Smooth muscle cell (in vitro differentiated cells): Measurements from ENCODE around the gene CAV2. TPM values are rescaled to one million over a fixed set of nuclear protein-coding genes. Genes with fewer than 3 reads are reported as not detected.
"Not testable (repeated sequence)": the region's sequence is repeated elsewhere in the genome, so short reads cannot be mapped to it uniquely, and the experiment has no call there.

Experiments used
- DNase-seq: peaks from one replicate; lab custom pipeline; 2025; ENCODE audit not compliant: unreplicated experiment; lab: John Stamatoyannopoulos, UW
- H2AFZ ChIP-seq: fragments of 200-600 bp; sonication (generic); 2 replicates; pipeline ENCODE4 v1.6.0; 2016; ENCODE audit warnings: antibody characterized with exemption, low read depth, mild to moderate bottlenecking
- H3F3A ChIP-seq: fragments of 200-600 bp; sonication (generic); 2 replicates; pipeline ENCODE4 v1.6.0; 2017; ENCODE audit warnings: antibody characterized with exemption, low read depth
- H3K27ac ChIP-seq: fragments of 200-600 bp; sonication (generic); 2 replicates; pipeline ENCODE4 v1.5.1; 2016; ENCODE audit warnings: low read depth, mild to moderate bottlenecking
- H3K27me3 ChIP-seq: fragments of 200-600 bp; sonication (generic); 2 replicates; pipeline ENCODE4 v1.6.1; 2016; ENCODE audit warnings: low read depth, mild to moderate bottlenecking
- H3K36me3 ChIP-seq: fragments of 200-600 bp; sonication (generic); 2 replicates; pipeline ENCODE4 v1.5.1; 2016; ENCODE audit warnings: low read depth
- H3K4me1 ChIP-seq: fragments of 200-600 bp; sonication (generic); 2 replicates; pipeline ENCODE4 v1.5.1; 2016; ENCODE audit warnings: low read depth
- H3K4me2 ChIP-seq: fragments of 200-600 bp; sonication (generic); 2 replicates; pipeline ENCODE4 v1.6.0; 2016; ENCODE audit warnings: mild to moderate bottlenecking
- H3K4me3 ChIP-seq: fragments of 200-600 bp; sonication (generic); 2 replicates; pipeline ENCODE4 v1.5.1; 2016; ENCODE audit warnings: mild to moderate bottlenecking
- H3K79me2 ChIP-seq: fragments of 200-600 bp; sonication (generic); 2 replicates; pipeline ENCODE4 v1.6.0; 2016; ENCODE audit warnings: low read depth, mild to moderate bottlenecking
- H3K9ac ChIP-seq: fragments of 200-600 bp; sonication (generic); 2 replicates; pipeline ENCODE4 v1.6.0; 2016; ENCODE audit warnings: low read depth
- H3K9me3 ChIP-seq: fragments of 200-600 bp; sonication (generic); replicated peaks from 2 replicates; pipeline ENCODE4 v1.5.1; 2016; ENCODE audit warnings: low read depth
- H4K20me1 ChIP-seq: fragments of 200-600 bp; sonication (generic); 2 replicates; pipeline ENCODE4 v1.6.0; 2016; ENCODE audit warnings: low read depth
- CTCF ChIP-seq: fragments of 200-600 bp; sonication (generic); IDR thresholded peaks from 2 replicates; pipeline ENCODE4 v1.5.1; 2017; ENCODE audit warnings: borderline replicate concordance, mild to moderate bottlenecking, antibody characterized with exemption; ENCODE audit not compliant: insufficient read depth, poor library complexity, severe bottlenecking
- WGBS: methylation state at CpG from one replicate; pipeline ENCODE4 v1.1.7; 2016; ENCODE audit warnings: low lambda C conversion rate; 5-methylcytosine and 5-hydroxymethylcytosine counted together
- polyA plus RNA-seq: library from polyadenylated mRNA; unstranded; fragments of >200 nt; fragmentation: Nextera tagmentation; extraction: Ambion mirVana; gene quantifications from 2 replicates; pipeline ENCODE4 v1.2.1, GENCODE V29; 2016
- total RNA-seq: library from RNA; depleted of rRNA; stranded (reverse); fragments of >200 nt; gene quantifications from 2 replicates; pipeline ENCODE4 v1.2.3, GENCODE V29; 2014

Gene CAV2
- total and polyA plus RNA-seq, 2 experiments from 2014 or later = 38.8 to 68.0 TPM

DNA sequence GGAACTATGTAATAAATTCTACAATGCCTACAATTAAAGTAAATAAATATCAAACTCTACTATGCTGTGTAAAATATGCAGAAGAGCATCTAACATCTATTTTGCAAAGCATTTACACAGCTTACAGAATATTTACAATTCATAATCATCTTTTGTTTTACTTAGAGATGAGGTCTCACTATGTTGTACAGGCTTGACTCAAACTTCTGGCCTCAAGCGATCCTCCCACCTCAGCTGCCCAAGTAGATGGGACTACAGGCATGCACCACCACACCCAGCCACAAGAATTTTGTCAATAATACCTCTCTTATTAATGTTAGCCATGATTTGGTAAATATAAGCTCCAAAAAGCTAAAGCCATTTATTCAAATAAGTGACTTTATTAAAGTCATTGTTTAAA is 21.9 kb upstream of the CAV2 start:
- no peaks in the 10 kb centered on the region for H3K4me1 ChIP-seq
- H3K4me2 ChIP-seq = no peak overlapping the region
- TF ChIP-seq CTCF = no peak
- no peaks in the 10 kb centered on the region for H3K9me3 ChIP-seq
- WGBS = 89% methylated on average over 1 of the region's 1 CpG
- DNase-seq = no peak
- no peaks in the 10 kb centered on the region for H3K79me2 ChIP-seq
- no peak overlapping the region for H3K4me3 ChIP-seq
- no peaks in the 10 kb centered on the region for H3K27me3 ChIP-seq
- H3F3A ChIP-seq = no peaks in the 10 kb centered on the region
- no peaks in the 10 kb centered on the region for H4K20me1 ChIP-seq
- H3K36me3 ChIP-seq = no peaks in the 10 kb centered on the region
- no peak overlapping the region for H2AFZ ChIP-seq
- H3K9ac ChIP-seq = no peak overlapping the region
- H3K27ac ChIP-seq = peak overlapping the region; percentile 17

DNA sequence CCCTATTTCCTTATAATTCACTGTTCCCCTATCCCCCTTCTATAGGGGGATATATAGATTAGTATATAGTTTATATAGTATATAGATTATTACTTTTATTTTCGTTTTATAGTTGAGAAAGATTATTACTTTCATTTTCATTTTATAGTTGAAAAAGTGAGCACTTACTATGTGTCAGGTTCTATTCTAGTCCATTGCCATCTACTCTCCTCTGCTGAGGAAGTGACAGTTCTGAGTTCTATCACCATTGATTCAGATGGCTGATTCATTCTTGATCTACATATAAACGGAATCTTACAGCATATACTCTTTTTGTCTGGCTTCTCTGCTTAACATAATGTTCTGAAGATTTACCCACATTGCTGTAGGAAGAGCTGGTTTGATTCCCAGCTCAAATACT is 20.7 kb upstream of the CAV2 start:
- no peak for DNase-seq
- Histone ChIP-seq H3K79me2 (no peaks in the 10 kb centered on the region), H4K20me1 (no peaks in the 10 kb centered on the region), H3K27ac (no peak overlapping the region), H3K9ac (no peak overlapping the region), H3K4me3 (no peak overlapping the region), H3F3A (no peaks in the 10 kb centered on the region), H3K9me3 (no peaks in the 10 kb centered on the region), H3K4me2 (no peak overlapping the region), H3K27me3 (no peaks in the 10 kb centered on the region), H3K4me1 (no peaks in the 10 kb centered on the region), H2AFZ (no peak overlapping the region), H3K36me3 (no peaks in the 10 kb centered on the region)
- 86% methylated on average over 2 of the region's 2 CpGs for WGBS
- no peak for TF ChIP-seq CTCF

DNA sequence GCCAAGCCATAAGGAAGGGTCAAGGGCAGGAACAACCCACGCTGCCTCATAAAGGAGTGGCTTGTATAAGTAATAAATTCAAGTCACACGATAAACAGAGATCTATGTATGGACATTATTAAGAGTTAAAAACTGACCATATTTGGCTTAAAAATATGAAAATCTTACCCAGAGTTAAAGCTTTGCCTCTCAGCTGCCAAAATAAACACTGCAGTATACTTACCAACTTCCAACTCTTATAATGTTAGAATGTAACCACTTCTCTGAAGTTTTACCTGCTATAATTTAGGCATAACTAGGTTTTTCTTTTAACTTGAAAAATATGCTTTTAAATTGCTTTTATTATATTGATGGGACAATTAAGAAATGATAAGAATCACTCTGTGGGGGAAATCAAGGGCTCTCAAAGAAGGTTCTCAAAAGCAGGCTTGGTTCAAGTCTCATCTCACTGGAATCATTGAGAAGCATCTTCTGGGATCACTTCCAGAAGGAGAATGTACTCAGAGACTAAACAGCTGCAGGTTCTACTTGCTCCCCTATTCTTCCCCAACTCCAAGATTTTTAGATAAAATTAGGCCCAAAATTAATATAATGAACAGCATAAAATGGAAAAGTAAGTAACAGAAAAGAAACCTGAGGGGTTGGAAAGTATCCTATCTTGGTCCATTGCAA is 16.1 kb upstream of the CAV2 start:
- no peak overlapping the region for H2AFZ ChIP-seq
- no peaks in the 10 kb centered on the region for H3K4me1 ChIP-seq
- no peak overlapping the region for H3K4me2 ChIP-seq
- DNase-seq = no peak
- no peak overlapping the region for H3K27ac ChIP-seq
- no peak overlapping the region for H3K9ac ChIP-seq
- no peaks in the 10 kb centered on the region for H3K36me3 ChIP-seq
- H3K4me3 ChIP-seq = no peak overlapping the region
- 91% methylated on average over 2 of the region's 2 CpGs for WGBS
- H3K9me3 ChIP-seq = no peaks in the 10 kb centered on the region
- no peaks in the 10 kb centered on the region for H4K20me1 ChIP-seq
- no peaks in the 10 kb centered on the region for H3K27me3 ChIP-seq
- H3K79me2 ChIP-seq = no peaks in the 10 kb centered on the region
- no peaks in the 10 kb centered on the region for H3F3A ChIP-seq
- TF ChIP-seq CTCF = no peak

- not testable (repeated sequence) for H3F3A ChIP-seq, H3K36me3 ChIP-seq, H3K79me2 ChIP-seq, H3K27ac ChIP-seq, H4K20me1 ChIP-seq, DNase-seq, H3K4me1 ChIP-seq, H2AFZ ChIP-seq, H3K9me3 ChIP-seq, H3K27me3 ChIP-seq, H3K9ac ChIP-seq, H3K4me3 ChIP-seq, H3K4me2 ChIP-seq
- 94% methylated on average over 4 of the region's 4 CpGs for WGBS
These were observed 15.1 kb upstream of the CAV2 start for GRCh38 chr7:116484389-116484788.
